Measurements from ENCODE around the gene IL18R1. TPM values are rescaled to one million over a fixed set of nuclear protein-coding genes. Genes with fewer than 3 reads are reported as not detected.

The IL18R1 gene
- total and polyA plus RNA-seq, 2 donors (not counting 3 experiments of a cell fraction or from before 2014, with no cell fraction given): 2.9 to 3.6 TPM

DNA sequence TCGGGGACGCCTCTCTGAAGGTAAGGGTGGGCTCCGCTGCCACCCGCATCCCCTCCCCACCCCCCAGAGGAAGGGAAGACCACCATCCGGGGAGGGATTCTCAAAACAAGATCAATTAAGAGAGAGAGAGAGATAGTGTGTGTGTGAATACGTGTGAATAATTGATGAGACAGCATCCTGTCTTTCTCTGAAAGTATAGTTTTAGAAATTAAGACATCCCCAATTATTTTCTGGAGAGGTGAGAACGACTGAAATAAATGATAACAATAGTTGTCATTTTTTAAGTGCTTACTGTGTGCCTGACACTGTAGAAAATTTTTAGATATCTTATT, 751 bp downstream of the IL18R1 start:
- intact Hi-C loops (cut with micrococcal nuclease): no loop called here
- no peaks in the 10 kb centered on the region for H3K79me2 ChIP-seq (ENCODE audit: control insufficient read depth, insufficient read depth, low read length)
- H3K4me1 ChIP-seq (ENCODE audit: control insufficient read depth, extremely low read depth, insufficient read depth, low read length): peaks cover 11% of the 10 kb centered on the region
- peak overlapping the region; percentile 73 for H3K9ac ChIP-seq (replicated peaks; ENCODE audit: extremely low read depth, insufficient read depth, low read length)
- FAIRE-seq (no peak), DNase-seq (ENCODE audit: low read depth, low spot score) (no peak)
- POLR2A ChIA-PET: interaction anchor here (0.7 kb wide), 1 partner anchor 21 kb away, joined by 5 read pairs; no protein-coding TSS in a partner anchor
- TF ChIP-seq POLR2A (IDR thresholded peaks at IDR 0.05; ENCODE audit: low read depth, low read length) (no peak), MYC (IDR thresholded peaks at IDR 0.05; ENCODE audit: low read depth, low read length) (no peak), EZH2 (IDR thresholded peaks at IDR 0.05; ENCODE audit: borderline replicate concordance, low read depth, low read length, severe bottlenecking) (no peak)
- peak overlapping the region; percentile 63 for H3K27ac ChIP-seq (ENCODE audit: insufficient read depth, low read depth, low read length)
- H3K4me2 ChIP-seq (ENCODE audit: insufficient read depth, low read length): peak overlapping the region; percentile 96
- BruUV-seq (replicated peaks): TSS peak; percentile 55
- peak overlapping the region; percentile 70 to 88 (median 79) for H3K4me3 ChIP-seq (replicated peaks in 1 of 3; ENCODE audit: insufficient read depth in 1 of 3, low read depth in 1 of 3, low read length in 3 of 3)
- CTCF ChIA-PET: interaction anchor here (0.8 to 4.0 kb wide), 29 partner anchors 13 to 350 kb away, joined by 3 to 28 read pairs (median 4); partner anchors contain the start of genes IL1R1 and IL1RL1
- dilution Hi-C loops (cut with MboI; ENCODE audit: extremely low pct_ligation_motif_present, low sequenced_read_pairs): no loop called here
- no peaks in the 10 kb centered on the region for H3K36me3 ChIP-seq (ENCODE audit: control insufficient read depth in 2 of 2, extremely low read depth in 1 of 2, insufficient read depth in 2 of 2, low read length in 2 of 2)
- no peaks in the 10 kb centered on the region for H3K9me3 ChIP-seq (replicated peaks; ENCODE audit: control insufficient read depth, insufficient read depth, low read length)
- H3K9me1 ChIP-seq (replicated peaks; ENCODE audit: control insufficient read depth, extremely low read depth, insufficient read depth, low read length): no peaks in the 10 kb centered on the region
- no peaks in the 10 kb centered on the region for H3K27me3 ChIP-seq (ENCODE audit: control insufficient read depth in 2 of 2, insufficient read depth in 2 of 2, low read length in 2 of 2)
- H2AFZ ChIP-seq (ENCODE audit: low read depth, low read length): peak overlapping the region; percentile 92
- no peaks in the 10 kb centered on the region for H4K20me1 ChIP-seq (replicated peaks; ENCODE audit: control insufficient read depth, extremely low read depth, insufficient read depth, low read length)

DNA sequence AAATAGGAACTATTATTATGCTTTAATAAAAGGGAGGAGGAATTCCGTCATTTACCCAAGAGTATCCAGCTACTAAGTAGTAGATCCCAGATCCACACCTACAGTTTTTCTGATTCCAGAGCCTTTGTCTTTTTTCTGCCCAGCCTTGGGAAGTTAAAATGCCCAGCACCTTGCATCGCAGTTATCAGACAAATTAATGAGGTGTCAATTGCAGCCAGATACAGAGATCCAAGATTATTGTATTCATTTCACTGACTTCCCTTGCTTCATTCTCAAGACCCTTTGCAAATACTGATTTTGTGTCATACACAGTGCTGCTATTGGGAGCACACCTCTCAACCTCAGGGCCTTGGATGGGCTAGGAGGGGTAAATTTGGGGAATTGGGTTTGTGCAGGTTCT, 1.1 kb downstream of the IL18R1 start:
- no TSS peak for BruUV-seq (replicated peaks)
- TF ChIP-seq JUN (IDR thresholded peaks at IDR 0.05; ENCODE audit: borderline replicate concordance, insufficient read depth, insufficient read length, low read depth) (no peak), POLR2A (IDR thresholded peaks at IDR 0.05; ENCODE audit: low read depth, low read length) (no peak), EZH2 (IDR thresholded peaks at IDR 0.05; ENCODE audit: borderline replicate concordance, low read depth, low read length, severe bottlenecking) (no peak), FOS (IDR thresholded peaks at IDR 0.05; ENCODE audit: borderline replicate concordance, insufficient read depth, low read length) (no peak), GATA2 (IDR thresholded peaks at IDR 0.05; ENCODE audit: insufficient read depth, insufficient read length, low read depth, low read length) (no peak), MYC (IDR thresholded peaks at IDR 0.05; ENCODE audit: low read depth, low read length) (no peak), POLR2AphosphoS5 (IDR thresholded peaks at IDR 0.05; ENCODE audit: insufficient read depth, low read depth, low read length) (no peak)
- TF ChIP-seq, protein P1, sequence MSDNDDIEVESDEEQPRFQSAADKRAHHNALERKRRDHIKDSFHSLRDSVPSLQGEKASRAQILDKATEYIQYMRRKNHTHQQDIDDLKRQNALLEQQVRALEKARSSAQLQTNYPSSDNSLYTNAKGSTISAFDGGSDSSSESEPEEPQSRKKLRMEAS (IDR thresholded peaks at IDR 0.05; ENCODE audit: insufficient read depth, insufficient read length): no peak
- TF ChIP-seq, protein P2, sequence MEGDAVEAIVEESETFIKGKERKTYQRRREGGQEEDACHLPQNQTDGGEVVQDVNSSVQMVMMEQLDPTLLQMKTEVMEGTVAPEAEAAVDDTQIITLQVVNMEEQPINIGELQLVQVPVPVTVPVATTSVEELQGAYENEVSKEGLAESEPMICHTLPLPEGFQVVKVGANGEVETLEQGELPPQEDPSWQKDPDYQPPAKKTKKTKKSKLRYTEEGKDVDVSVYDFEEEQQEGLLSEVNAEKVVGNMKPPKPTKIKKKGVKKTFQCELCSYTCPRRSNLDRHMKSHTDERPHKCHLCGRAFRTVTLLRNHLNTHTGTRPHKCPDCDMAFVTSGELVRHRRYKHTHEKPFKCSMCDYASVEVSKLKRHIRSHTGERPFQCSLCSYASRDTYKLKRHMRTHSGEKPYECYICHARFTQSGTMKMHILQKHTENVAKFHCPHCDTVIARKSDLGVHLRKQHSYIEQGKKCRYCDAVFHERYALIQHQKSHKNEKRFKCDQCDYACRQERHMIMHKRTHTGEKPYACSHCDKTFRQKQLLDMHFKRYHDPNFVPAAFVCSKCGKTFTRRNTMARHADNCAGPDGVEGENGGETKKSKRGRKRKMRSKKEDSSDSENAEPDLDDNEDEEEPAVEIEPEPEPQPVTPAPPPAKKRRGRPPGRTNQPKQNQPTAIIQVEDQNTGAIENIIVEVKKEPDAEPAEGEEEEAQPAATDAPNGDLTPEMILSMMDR (IDR thresholded peaks at IDR 0.05; ENCODE audit: extremely low read depth in 1 of 2, insufficient read depth in 1 of 2, low read depth in 1 of 2, low read length in 2 of 2): no peak
- Histone ChIP-seq H3K9me1 (replicated peaks; ENCODE audit: control insufficient read depth, extremely low read depth, insufficient read depth, low read length) (no peaks in the 10 kb centered on the region), H2AFZ (ENCODE audit: low read depth, low read length) (no peak overlapping the region), H3K9me3 (replicated peaks; ENCODE audit: control insufficient read depth, insufficient read depth, low read length) (no peaks in the 10 kb centered on the region), H3K27ac (ENCODE audit: insufficient read depth, low read depth, low read length) (no peak overlapping the region), H3K4me1 (ENCODE audit: control insufficient read depth, extremely low read depth, insufficient read depth, low read length) (peaks cover 7% of the 10 kb centered on the region), H3K9ac (replicated peaks; ENCODE audit: extremely low read depth, insufficient read depth, low read length) (no peak overlapping the region), H3K27me3 (ENCODE audit: control insufficient read depth in 2 of 2, insufficient read depth in 2 of 2, low read length in 2 of 2) (no peaks in the 10 kb centered on the region), H3K4me3 (replicated peaks in 1 of 3; ENCODE audit: insufficient read depth in 1 of 3, low read depth in 1 of 3, low read length in 3 of 3) (peak overlapping the region in 1 of 3 experiments; percentile 88), H4K20me1 (replicated peaks; ENCODE audit: control insufficient read depth, extremely low read depth, insufficient read depth, low read length) (no peaks in the 10 kb centered on the region), H3K79me2 (ENCODE audit: control insufficient read depth, insufficient read depth, low read length) (no peaks in the 10 kb centered on the region), H3K4me2 (ENCODE audit: insufficient read depth, low read length) (peak overlapping the region; percentile 96), H3K36me3 (ENCODE audit: control insufficient read depth in 2 of 2, extremely low read depth in 1 of 2, insufficient read depth in 2 of 2, low read length in 2 of 2) (no peaks in the 10 kb centered on the region)
- dilution Hi-C loops (cut with MboI; ENCODE audit: extremely low pct_ligation_motif_present, low sequenced_read_pairs): no loop called here
- ChIA-PET POLR2A (interaction anchor here (0.7 kb wide), 1 partner anchor 21 kb away, joined by 5 read pairs; no protein-coding TSS in a partner anchor), CTCF (interaction anchor here (0.8 to 4.0 kb wide), 23 partner anchors 9 to 336 kb away, joined by 3 to 28 read pairs (median 5); partner anchors contain the start of gene IL1R1)
- intact Hi-C loops (cut with micrococcal nuclease): no loop called here
- FAIRE-seq: peak; percentile 42
- DNase-seq (ENCODE audit: low read depth, low spot score): no peak

All from endothelial cell of umbilical vein (primary cell).